GM21786 (cell line): ENCODE results near the gene GRIP1.
A peak's percentile ranks its signal among the peaks of the same experiment; 100 is the strongest.

ENCODE experiments used
- ATAC-seq: cut with Tn5 transposase; IDR thresholded peaks from one replicate; pipeline ENCODE4 v1.9.1; 2021; ENCODE audit not compliant: unreplicated experiment

GRIP1 gene

GRCh38 chr12:66653796-66654195 lies 25.1 kb downstream of the GRIP1 start:
- ATAC-seq: no peak

- ATAC-seq: no peak
These were observed 30.7 kb downstream of the GRIP1 start for GRCh38 chr12:66648033-66648735.

GRCh38 chr12:66647034-66647691 lies 31.7 kb downstream of the GRIP1 start:
- no peak for ATAC-seq

GRCh38 chr12:66644151-66644550 lies 34.7 kb downstream of the GRIP1 start:
- no peak for ATAC-seq

GRCh38 chr12:66640691-66641460 lies 38.0 kb downstream of the GRIP1 start:
- no peak for ATAC-seq

GRCh38 chr12:66638666-66639065 lies 40.2 kb downstream of the GRIP1 start:
- no peak for ATAC-seq

GRCh38 chr12:66637699-66638301 lies 41.1 kb downstream of the GRIP1 start:
- ATAC-seq: no peak

- ATAC-seq: no peak
These were observed 42.1 kb downstream of the GRIP1 start for GRCh38 chr12:66636771-66637170.

- no peak for ATAC-seq
These were observed 45.2 kb downstream of the GRIP1 start for GRCh38 chr12:66633676-66634075.

- no peak for ATAC-seq
These were observed 49.6 kb downstream of the GRIP1 start for GRCh38 chr12:66629138-66629870.

- no peak for ATAC-seq
These were observed 50.9 kb downstream of the GRIP1 start for GRCh38 chr12:66627988-66628317.

- no peak for ATAC-seq
These were observed 51.4 kb downstream of the GRIP1 start for GRCh38 chr12:66627270-66627987.

- peak; percentile 77 for ATAC-seq
These were observed 54.1 kb downstream of the GRIP1 start for GRCh38 chr12:66624806-66625205.

- no peak for ATAC-seq
These were observed 55.4 kb downstream of the GRIP1 start for GRCh38 chr12:66623455-66623854.

GRCh38 chr12:66620688-66621087 lies 58.2 kb downstream of the GRIP1 start:
- no peak for ATAC-seq

- no peak for ATAC-seq
These were observed 58.9 kb downstream of the GRIP1 start for GRCh38 chr12:66620026-66620425.

GRCh38 chr12:66617991-66618390 lies 60.9 kb downstream of the GRIP1 start:
- no peak for ATAC-seq

- ATAC-seq: no peak
These were observed 66.6 kb downstream of the GRIP1 start for GRCh38 chr12:66612090-66612775.

GRCh38 chr12:66607147-66607546 lies 71.7 kb downstream of the GRIP1 start:
- ATAC-seq: no peak

GRCh38 chr12:66605293-66605692 lies 73.6 kb downstream of the GRIP1 start:
- ATAC-seq: no peak
